Germinal center (tissue), 1 donor: ENCODE measurements around the gene FRAS1.
"Not testable (repeated sequence)": the region's sequence is repeated elsewhere in the genome, so short reads cannot be mapped to it uniquely, and the experiment has no call there.

ENCODE experiments used
- DNase-seq: peaks from one replicate; pipeline ENCODE4 v3.0.0; 2012; ENCODE audit warnings: mixed read lengths, low spot score

The FRAS1 gene

DNA sequence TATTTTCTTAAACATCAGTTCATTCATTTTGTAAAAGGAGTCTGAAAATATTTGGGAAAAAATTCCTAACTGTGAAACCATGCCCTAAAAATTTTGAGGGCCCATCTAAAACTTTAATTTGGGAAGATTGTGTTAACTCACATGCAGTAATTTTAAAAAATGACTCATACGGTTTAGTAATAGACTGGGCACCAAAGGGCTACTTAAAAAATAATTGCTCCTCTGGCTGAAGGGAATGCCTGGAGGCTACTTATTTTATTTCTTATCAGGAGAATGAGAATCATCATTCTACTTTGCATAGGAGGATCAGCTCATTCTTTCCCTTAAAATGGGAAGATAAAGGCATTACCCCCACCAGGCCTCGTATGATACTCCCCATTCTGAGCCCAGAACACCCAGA lies 271.5 kb downstream of the FRAS1 start:
- not testable (repeated sequence) for DNase-seq

DNA sequence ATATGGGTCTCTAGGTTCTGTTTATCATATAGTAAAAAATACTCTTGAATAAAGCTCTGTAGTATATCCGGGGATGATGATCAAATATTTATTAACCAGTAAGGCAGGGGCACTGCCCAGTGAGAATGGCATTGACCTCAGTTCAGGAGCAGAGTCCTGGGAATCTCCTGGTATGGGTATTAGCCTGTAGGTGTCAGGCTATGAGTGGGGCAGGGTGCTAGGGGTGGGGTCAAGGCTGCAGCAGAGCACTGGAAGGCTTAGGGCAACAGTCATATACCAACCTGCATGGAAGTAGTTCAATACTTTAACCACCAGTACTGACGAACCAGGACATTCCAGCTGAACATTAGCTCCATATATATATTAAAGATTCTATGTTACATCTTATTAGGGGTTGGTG lies 274.1 kb downstream of the FRAS1 start:
- no peak for DNase-seq

GRCh38 chr4:78331965-78332364 lies 274.8 kb downstream of the FRAS1 start:
- no peak for DNase-seq

GRCh38 chr4:78332976-78333375 lies 275.9 kb downstream of the FRAS1 start:
- no peak for DNase-seq

- DNase-seq = no peak
These were observed 279.2 kb downstream of the FRAS1 start for GRCh38 chr4:78336093-78336943.

- no peak for DNase-seq
These were observed 280.3 kb downstream of the FRAS1 start for GRCh38 chr4:78337244-78338020.

- DNase-seq = no peak
These were observed 285.0 kb downstream of the FRAS1 start for GRCh38 chr4:78342125-78342524.

- no peak for DNase-seq
These were observed 286.6 kb downstream of the FRAS1 start for GRCh38 chr4:78343682-78344081.

DNA sequence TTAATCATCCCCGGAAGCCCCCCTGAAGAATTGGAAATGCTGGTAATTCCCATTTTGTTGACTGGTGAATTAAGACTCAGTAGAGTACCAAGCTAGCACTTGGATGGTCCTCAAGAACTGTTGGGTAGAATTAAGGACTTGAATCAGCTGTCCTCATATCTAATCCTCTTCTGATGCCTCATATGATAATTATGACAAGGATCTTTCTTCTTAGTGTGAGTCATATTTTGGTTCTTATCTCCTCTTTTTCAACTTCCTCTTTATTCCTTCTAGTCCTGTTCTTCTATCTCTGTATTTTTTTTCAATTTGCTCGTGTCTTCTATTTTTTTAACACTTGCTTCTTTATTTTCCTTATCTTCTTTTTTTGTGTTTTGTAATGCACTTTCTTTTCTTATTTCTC lies 288.1 kb downstream of the FRAS1 start:
- DNase-seq = no peak

DNA sequence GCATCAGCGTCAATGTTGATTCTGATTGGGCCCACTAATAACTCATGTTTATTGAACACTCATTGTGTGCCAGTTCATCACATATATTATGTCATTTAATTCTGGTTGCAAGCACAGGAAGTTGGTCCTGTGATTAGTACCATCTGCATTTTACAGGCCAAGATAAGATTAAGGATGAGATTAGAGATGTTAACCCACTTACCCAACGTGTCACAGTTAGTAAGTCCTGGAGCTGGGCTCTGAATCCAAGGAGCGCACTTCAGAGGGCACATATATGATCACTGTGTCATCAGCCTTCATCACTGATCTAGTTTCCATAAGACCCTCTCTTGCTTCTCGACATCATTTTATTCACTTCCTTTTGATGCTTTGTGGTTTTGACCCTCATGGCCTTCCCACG lies 289.1 kb downstream of the FRAS1 start:
- no peak for DNase-seq

DNA sequence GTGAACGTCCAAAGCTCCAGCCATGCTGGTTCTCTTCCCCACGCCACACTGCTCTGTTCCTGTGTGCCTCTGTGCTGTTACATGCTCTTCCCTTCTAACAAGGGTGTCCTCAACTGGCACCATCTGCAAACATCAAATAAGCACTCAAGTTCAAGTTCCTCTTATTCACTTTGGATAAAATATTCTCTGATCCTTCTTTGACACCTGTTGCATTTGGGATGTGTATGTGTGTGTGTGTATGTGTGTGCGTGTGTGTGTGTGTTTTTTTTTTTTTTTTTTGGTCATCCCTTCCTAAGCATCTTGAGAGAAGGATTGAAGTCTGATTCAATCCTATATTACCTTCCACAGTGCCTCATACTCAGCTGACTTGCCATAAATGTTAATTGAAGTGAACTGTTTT lies 290.4 kb downstream of the FRAS1 start:
- DNase-seq = no peak

DNA sequence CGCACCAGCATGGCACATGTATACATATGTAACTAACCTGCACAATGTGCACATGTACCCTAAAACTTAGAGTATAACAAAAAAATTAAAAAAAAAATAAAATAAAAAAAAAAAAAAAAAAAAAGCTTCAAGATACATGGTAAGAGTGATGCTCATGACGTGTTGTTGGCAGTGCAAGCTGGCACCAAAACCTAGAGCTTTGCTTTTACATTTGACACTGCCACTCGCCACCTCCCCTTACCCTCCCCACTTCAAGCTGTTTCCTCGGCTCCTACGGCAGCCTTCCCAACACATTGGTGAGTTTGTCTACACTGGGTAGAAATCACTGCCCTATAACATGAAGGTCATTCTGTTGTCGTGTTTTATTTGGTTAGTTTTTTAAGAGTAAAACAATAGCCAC lies 296.8 kb downstream of the FRAS1 start:
- no peak for DNase-seq

- DNase-seq = no peak
These were observed 297.7 kb downstream of the FRAS1 start for GRCh38 chr4:78354782-78355181.

- no peak for DNase-seq
These were observed 298.2 kb downstream of the FRAS1 start for GRCh38 chr4:78355306-78355705.

- no peak for DNase-seq
These were observed 299.2 kb downstream of the FRAS1 start for GRCh38 chr4:78356251-78356786.

- no peak for DNase-seq
These were observed 300.0 kb downstream of the FRAS1 start for GRCh38 chr4:78357122-78357521.

- DNase-seq = no peak
These were observed 303.3 kb downstream of the FRAS1 start for GRCh38 chr4:78360466-78360865.

DNA sequence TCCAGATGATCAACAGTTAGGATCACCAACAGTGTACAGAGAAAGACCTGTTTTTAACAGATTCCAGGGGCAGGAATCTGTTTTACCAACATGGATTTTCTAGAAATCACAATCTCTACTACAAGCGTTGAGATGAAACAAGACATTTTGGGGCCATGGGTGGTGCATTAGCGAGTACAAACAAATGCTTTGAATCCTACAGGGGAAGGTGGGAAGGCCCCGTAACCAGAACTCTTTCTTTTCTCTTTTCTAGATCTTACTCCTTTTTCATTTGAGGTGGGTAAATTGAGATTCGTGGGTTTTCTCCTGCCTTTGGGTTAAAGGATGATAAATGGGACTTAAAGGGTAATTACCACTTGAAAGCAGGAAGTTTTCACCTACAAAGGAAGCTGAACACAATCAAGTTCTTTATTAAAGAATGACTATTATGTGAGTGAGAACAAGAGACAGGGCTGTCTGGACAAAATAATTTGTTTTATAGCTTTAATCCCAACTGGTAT lies 304.5 kb downstream of the FRAS1 start:
- no peak for DNase-seq

GRCh38 chr4:78362310-78362709 lies 305.2 kb downstream of the FRAS1 start:
- DNase-seq = no peak

GRCh38 chr4:78363031-78363570 lies 306.0 kb downstream of the FRAS1 start:
- DNase-seq = no peak

GRCh38 chr4:78369679-78370078 lies 312.6 kb downstream of the FRAS1 start:
- no peak for DNase-seq

- no peak for DNase-seq
These were observed 313.7 kb downstream of the FRAS1 start for GRCh38 chr4:78370631-78371372.
